Mesendoderm (in vitro differentiated cells): ENCODE results near the gene PTGER4.
"Not testable (repeated sequence)": the region's sequence is repeated elsewhere in the genome, so short reads cannot be mapped to it uniquely, and the experiment has no call there.

Experiments
- DNase-seq: peaks from one replicate; pipeline ENCODE4 v3.0.0; 2013
- H2AK5ac ChIP-seq: 2 replicates; pipeline ENCODE4 v1.6.1; 2013; ENCODE audit warnings: low read length, inconsistent platforms
- H2BK120ac ChIP-seq: 2 replicates; pipeline ENCODE4 v1.6.1; 2013; ENCODE audit warnings: low read depth, mild to moderate bottlenecking, low read length, moderate library complexity, mixed read lengths
- H2BK15ac ChIP-seq: replicated peaks from 2 replicates; pipeline ENCODE4 v1.6.1; 2013; ENCODE audit warnings: low read depth, mild to moderate bottlenecking, moderate library complexity
- H2BK5ac ChIP-seq: 2 replicates; pipeline ENCODE4 v1.6.1; 2013; ENCODE audit warnings: low read length, inconsistent platforms
- H3K18ac ChIP-seq: 2 replicates; pipeline ENCODE4 v1.6.1; 2013; ENCODE audit warnings: mild to moderate bottlenecking, low read length, mixed read lengths
- H3K23ac ChIP-seq: one replicate; pipeline ENCODE4 v1.6.1; 2013; ENCODE audit warnings: low read length
- H3K27ac ChIP-seq: 2 replicates; pipeline ENCODE4 v1.5.1; 2013; ENCODE audit warnings: low read depth, mild to moderate bottlenecking, inconsistent platforms, low read length, moderate library complexity
- H3K27me3 ChIP-seq: 2 replicates; pipeline ENCODE4 v1.6.1; 2013; ENCODE audit warnings: low read length, control low read depth, mild to moderate bottlenecking, inconsistent platforms; ENCODE audit not compliant: insufficient read depth, poor library complexity
- H3K36me3 ChIP-seq: 2 replicates; pipeline ENCODE4 v1.6.1; 2013; ENCODE audit warnings: low read length, inconsistent platforms; ENCODE audit not compliant: control insufficient read depth, insufficient read depth
- H3K4ac ChIP-seq: one replicate; pipeline ENCODE4 v1.6.1; 2013; ENCODE audit warnings: low read depth, mild to moderate bottlenecking, low read length, moderate library complexity
- H3K4me1 ChIP-seq: 2 replicates; pipeline ENCODE4 v1.6.1; 2013; ENCODE audit warnings: low read depth, low read length, inconsistent platforms; ENCODE audit not compliant: control insufficient read depth
- H3K4me2 ChIP-seq: 2 replicates; pipeline ENCODE4 v1.6.1; 2013; ENCODE audit warnings: low read length
- H3K4me3 ChIP-seq: 2 replicates; pipeline ENCODE4 v1.5.1; 2013; ENCODE audit warnings: mild to moderate bottlenecking, low read length
- H3K56ac ChIP-seq: one replicate; pipeline ENCODE4 v1.6.1; 2013; ENCODE audit warnings: low read length
- H3K79me1 ChIP-seq: 2 replicates; pipeline ENCODE4 v1.6.1; 2013; ENCODE audit warnings: low read length, inconsistent platforms
- H3K79me2 ChIP-seq: 2 replicates; pipeline ENCODE4 v1.6.1; 2013; ENCODE audit warnings: mild to moderate bottlenecking, low read length; ENCODE audit not compliant: control insufficient read depth, insufficient read depth
- H3K9ac ChIP-seq: 2 replicates; pipeline ENCODE4 v1.6.1; 2013; ENCODE audit warnings: low read length, inconsistent platforms
- H4K5ac ChIP-seq: one replicate; pipeline ENCODE4 v1.6.1; 2013; ENCODE audit warnings: low read length
- H4K8ac ChIP-seq: one replicate; pipeline ENCODE4 v1.6.1; 2013; ENCODE audit warnings: low read depth, mild to moderate bottlenecking, control low read depth, low read length, moderate library complexity
- WGBS: extraction: QIAGEN DNeasy Blood & Tissue Kit; methylation state at CpG from one replicate; pipeline ENCODE4 v1.1.7; 2013; ENCODE audit warnings: low lambda C conversion rate, missing lambda C conversion rate; ENCODE audit not compliant: insufficient coverage; ENCODE audit errors: extremely low coverage; 5-methylcytosine and 5-hydroxymethylcytosine counted together

The PTGER4 gene

DNA sequence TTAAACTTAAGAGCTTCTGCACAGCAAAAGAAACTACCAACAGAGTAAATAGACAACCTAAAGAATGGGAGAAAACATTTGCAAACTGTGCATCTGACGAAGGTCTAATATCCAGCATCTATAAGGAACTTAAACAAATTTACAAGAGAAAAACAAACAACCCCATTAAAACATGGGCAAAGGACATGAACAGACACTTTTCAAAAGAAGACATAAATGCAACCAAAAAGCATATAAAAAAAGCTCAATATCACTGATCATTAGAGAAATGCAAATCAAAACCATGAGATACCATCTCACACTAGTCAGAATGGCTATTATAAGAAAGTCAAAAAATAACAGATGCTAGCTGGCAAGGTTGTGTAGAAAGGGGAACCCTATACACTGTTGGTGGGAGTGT is 25.8 kb downstream of the PTGER4 start:
- not testable (repeated sequence) for H3K18ac ChIP-seq, H3K27me3 ChIP-seq, H3K4ac ChIP-seq, H3K56ac ChIP-seq, DNase-seq, H3K23ac ChIP-seq, H3K9ac ChIP-seq, H3K4me3 ChIP-seq, H2AK5ac ChIP-seq, H2BK5ac ChIP-seq, H3K36me3 ChIP-seq, H4K8ac ChIP-seq, H4K5ac ChIP-seq, H2BK15ac ChIP-seq, H3K79me2 ChIP-seq, H2BK120ac ChIP-seq, H3K79me1 ChIP-seq, H3K27ac ChIP-seq, H3K4me1 ChIP-seq, H3K4me2 ChIP-seq
- no CpG with 5 or more reads among the region's 1 CpG for WGBS

DNA sequence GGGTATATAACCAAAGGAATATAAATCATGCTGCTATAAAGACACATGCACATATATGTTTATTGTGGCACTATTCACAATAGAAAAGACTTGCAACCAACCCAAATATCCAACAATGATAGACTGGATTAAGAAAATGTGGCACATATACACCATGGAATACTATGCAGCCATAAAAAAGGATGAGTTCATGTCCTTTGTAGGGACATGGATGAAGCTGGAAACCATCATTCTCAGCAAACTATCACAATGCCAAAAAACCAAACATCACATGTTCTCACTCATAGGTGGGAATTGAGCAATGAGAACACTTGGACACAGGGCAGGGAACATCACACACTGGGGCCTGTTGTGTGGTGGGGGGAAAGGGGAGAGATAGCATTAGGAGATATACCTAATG is 30.9 kb downstream of the PTGER4 start:
- H3K4ac ChIP-seq, H2BK15ac ChIP-seq, H3K4me3 ChIP-seq, H3K79me1 ChIP-seq, H3K36me3 ChIP-seq, H3K56ac ChIP-seq, H3K27me3 ChIP-seq, H4K5ac ChIP-seq, H3K18ac ChIP-seq, DNase-seq, H3K9ac ChIP-seq, H2BK5ac ChIP-seq, H4K8ac ChIP-seq, H3K4me1 ChIP-seq, H2BK120ac ChIP-seq, H3K23ac ChIP-seq, H2AK5ac ChIP-seq, H3K27ac ChIP-seq, H3K79me2 ChIP-seq, H3K4me2 ChIP-seq: not testable (repeated sequence)

DNA sequence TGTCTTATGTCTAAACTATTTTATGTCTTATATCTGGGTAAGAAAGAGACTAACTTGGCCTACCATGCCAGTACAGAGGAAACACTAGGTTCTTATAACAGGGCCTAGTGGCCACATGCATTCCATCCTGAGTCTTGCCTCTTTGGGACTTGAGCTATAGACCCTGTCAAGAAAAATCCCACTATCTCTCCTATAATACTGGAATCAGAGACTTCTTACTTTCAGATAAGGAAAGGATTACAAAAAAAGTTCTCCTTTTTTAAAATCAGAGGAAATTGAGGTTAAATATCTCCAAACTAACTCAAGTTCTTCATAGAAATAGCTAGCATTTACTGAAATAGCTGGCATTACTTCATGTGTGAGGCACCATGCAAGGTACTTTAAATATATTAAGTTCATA is 34.3 kb downstream of the PTGER4 start:
- H4K5ac ChIP-seq, result no peak overlapping the region
- no peaks in the 10 kb centered on the region for H3K36me3 ChIP-seq

DNA sequence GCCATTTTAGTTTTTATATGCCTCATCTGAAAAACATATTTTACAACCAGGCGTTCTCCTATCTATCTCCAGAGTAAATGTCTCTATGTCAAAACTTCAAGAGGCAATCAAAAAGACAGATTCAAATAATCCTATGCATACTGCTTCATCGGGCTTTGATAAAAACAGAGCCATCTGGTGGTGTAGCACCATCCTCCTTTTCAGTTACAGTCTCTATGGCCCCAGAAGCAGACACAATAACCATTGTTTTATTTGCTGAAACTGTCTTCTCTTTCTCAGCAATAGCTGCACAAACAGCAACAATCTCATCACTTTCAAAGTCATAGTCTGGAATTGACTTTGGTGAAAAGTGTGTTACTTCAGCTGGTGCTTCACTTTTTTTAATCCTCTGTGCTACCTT is 36.3 kb downstream of the PTGER4 start:
- DNase-seq, result peak; percentile 16
- Histone ChIP-seq H3K4me2 (no peak overlapping the region), H3K36me3 (no peaks in the 10 kb centered on the region), H3K4ac (no peak overlapping the region), H3K18ac (no peak overlapping the region), H3K4me1 (no peaks in the 10 kb centered on the region), H3K79me2 (no peaks in the 10 kb centered on the region), H3K27ac (no peak overlapping the region), H4K8ac (no peak overlapping the region), H3K79me1 (no peaks in the 10 kb centered on the region), H3K4me3 (no peak overlapping the region), H2BK15ac (no peak overlapping the region), H2BK5ac (no peak overlapping the region), H3K56ac (no peak overlapping the region), H3K27me3 (no peaks in the 10 kb centered on the region), H3K23ac (no peak overlapping the region), H3K9ac (no peak overlapping the region), H4K5ac (no peak overlapping the region), H2BK120ac (no peak overlapping the region), H2AK5ac (no peak overlapping the region)
- WGBS, result no CpG with 5 or more reads among the region's 2 CpGs

More for the DNA sequence above, 34.3 kb downstream of the PTGER4 start:
- H3K23ac ChIP-seq, result no peak overlapping the region
- H3K18ac ChIP-seq, result no peak overlapping the region
- H3K79me2 ChIP-seq, result no peaks in the 10 kb centered on the region
- no peak overlapping the region for H2AK5ac ChIP-seq
- H3K4me3 ChIP-seq, result no peak overlapping the region
- H3K4me2 ChIP-seq, result no peak overlapping the region
- H4K8ac ChIP-seq, result no peak overlapping the region
- H3K27ac ChIP-seq, result no peak overlapping the region
- DNase-seq, result no peak
- H2BK5ac ChIP-seq, result no peak overlapping the region
- no peak overlapping the region for H3K56ac ChIP-seq
- H3K4me1 ChIP-seq, result no peaks in the 10 kb centered on the region
- no peak overlapping the region for H3K9ac ChIP-seq
- H3K4ac ChIP-seq, result no peak overlapping the region
- no peaks in the 10 kb centered on the region for H3K27me3 ChIP-seq
- H2BK120ac ChIP-seq, result no peak overlapping the region
- no peak overlapping the region for H2BK15ac ChIP-seq
- H3K79me1 ChIP-seq, result no peaks in the 10 kb centered on the region

DNA sequence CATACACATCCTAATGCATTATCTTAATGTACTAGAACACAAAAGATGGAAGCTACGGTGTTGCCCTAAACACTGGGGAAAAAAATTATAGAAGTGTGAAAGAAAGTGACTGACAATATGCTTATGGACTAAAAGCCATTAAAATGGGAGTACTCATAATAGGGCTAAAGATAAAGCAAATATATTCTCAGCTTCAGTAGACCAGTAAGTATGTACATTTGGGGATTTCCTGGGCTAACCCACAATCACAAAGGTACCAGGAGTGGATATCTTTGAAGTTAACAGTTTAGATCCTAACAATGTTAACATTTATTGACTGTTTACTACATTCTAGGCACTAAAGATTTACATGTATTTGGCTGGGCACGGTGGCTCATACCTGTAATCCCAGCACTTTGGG is 36.9 kb downstream of the PTGER4 start:
- Histone ChIP-seq H3K18ac (no peak overlapping the region), H3K23ac (no peak overlapping the region), H3K9ac (no peak overlapping the region), H3K27me3 (no peaks in the 10 kb centered on the region), H3K4me2 (no peak overlapping the region), H3K4ac (no peak overlapping the region), H3K36me3 (no peaks in the 10 kb centered on the region), H2AK5ac (no peak overlapping the region), H3K79me2 (no peaks in the 10 kb centered on the region), H3K4me1 (no peaks in the 10 kb centered on the region), H4K5ac (no peak overlapping the region), H4K8ac (no peak overlapping the region), H3K79me1 (no peaks in the 10 kb centered on the region), H3K27ac (no peak overlapping the region), H3K4me3 (no peak overlapping the region), H2BK5ac (no peak overlapping the region), H2BK120ac (no peak overlapping the region), H2BK15ac (no peak overlapping the region), H3K56ac (no peak overlapping the region)
- no peak for DNase-seq
- WGBS, result no CpG with 5 or more reads among the region's 2 CpGs

DNA sequence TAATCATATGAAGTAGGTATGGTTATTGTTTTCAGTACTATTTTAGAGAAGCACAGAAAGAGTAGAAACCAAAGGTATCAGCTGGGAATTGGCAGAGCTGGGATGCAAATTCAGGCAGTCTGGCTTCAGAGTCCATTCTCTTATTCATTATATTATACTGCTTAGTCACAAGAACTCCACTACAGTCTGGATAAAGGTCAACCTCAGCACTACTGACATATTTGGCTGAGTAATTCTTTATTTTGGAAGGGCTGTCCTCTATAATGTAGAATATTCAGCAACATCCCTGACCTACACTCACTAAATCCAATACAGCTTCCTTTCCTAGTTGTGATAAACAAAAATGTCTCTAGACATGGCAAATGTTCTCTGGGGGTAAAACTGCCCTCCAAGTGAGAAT is 37.6 kb downstream of the PTGER4 start:
- Histone ChIP-seq H3K56ac (no peak overlapping the region), H3K4ac (no peak overlapping the region), H4K8ac (no peak overlapping the region), H2BK120ac (no peak overlapping the region), H3K4me1 (no peaks in the 10 kb centered on the region), H3K79me1 (no peaks in the 10 kb centered on the region), H4K5ac (no peak overlapping the region), H3K36me3 (no peaks in the 10 kb centered on the region), H3K18ac (no peak overlapping the region), H3K79me2 (no peaks in the 10 kb centered on the region), H2BK15ac (no peak overlapping the region), H3K27ac (no peak overlapping the region), H3K4me2 (no peak overlapping the region), H3K4me3 (no peak overlapping the region), H3K27me3 (no peaks in the 10 kb centered on the region), H3K9ac (no peak overlapping the region), H2AK5ac (no peak overlapping the region), H3K23ac (no peak overlapping the region), H2BK5ac (no peak overlapping the region)
- no peak for DNase-seq
